Liver (tissue), 9 donors: Measurements from ENCODE around the gene TPRN. TPM values are rescaled to one million over a fixed set of nuclear protein-coding genes. Genes with fewer than 3 reads are reported as not detected.

ENCODE experiments used
- DNase-seq: peaks from one replicate; pipeline ENCODE4 v3.0.0-alpha.2; 2017; ENCODE audit warnings: low spot score
- H3K27ac ChIP-seq, 2 donors: one replicate each; pipeline ENCODE4 v1.7.0; 2013; ENCODE audit warnings: inconsistent platforms in 2 of 2, low read length in 2 of 2, control low read depth in 1 of 2, low read depth in 1 of 2, mild to moderate bottlenecking in 1 of 2
- H3K27me3 ChIP-seq, 4 donors: one replicate each; pipeline versions ENCODE4 v1.6.1 to v1.7.0; 2013; ENCODE audit warnings: low read length in 3 of 4, inconsistent platforms in 1 of 4, mild to moderate bottlenecking in 1 of 4, moderate library complexity in 1 of 4; ENCODE audit not compliant: control insufficient read depth in 4 of 4, insufficient read depth in 4 of 4
- H3K36me3 ChIP-seq, 4 donors: one replicate each; pipeline versions ENCODE4 v1.6.1 to v1.7.0; 2013; ENCODE audit warnings: low read length in 3 of 4, mild to moderate bottlenecking in 3 of 4, low read depth in 1 of 4, moderate library complexity in 1 of 4; ENCODE audit not compliant: control insufficient read depth in 4 of 4, insufficient read depth in 3 of 4
- H3K4me1 ChIP-seq, 4 donors: one replicate each; pipeline versions ENCODE4 v1.6.1 to v1.7.0; 2013; ENCODE audit warnings: low read length in 3 of 4, mild to moderate bottlenecking in 3 of 4, moderate library complexity in 1 of 4; ENCODE audit not compliant: control insufficient read depth in 4 of 4, insufficient read depth in 4 of 4
- H3K4me3 ChIP-seq, 3 donors: one replicate each; pipeline versions ENCODE4 v1.6.1 to v1.7.0; 2013; ENCODE audit warnings: low read length in 3 of 3, control low read depth in 1 of 3, low read depth in 1 of 3, mild to moderate bottlenecking in 1 of 3
- H3K9ac ChIP-seq, 2 donors: one replicate each; pipeline ENCODE4 v1.7.0; 2013; ENCODE audit warnings: low read length in 2 of 2, mild to moderate bottlenecking in 2 of 2, moderate library complexity in 2 of 2, control low read depth in 1 of 2, low read depth in 1 of 2
- H3K9me3 ChIP-seq, 4 donors: one replicate each; pipeline versions ENCODE4 v1.6.1 to v1.7.0; 2013; ENCODE audit warnings: low read length in 3 of 4; ENCODE audit not compliant: control insufficient read depth in 4 of 4
- ATF3 ChIP-seq: IDR thresholded peaks from 2 replicates; pipeline ENCODE4 v1.6.1; 2016; ENCODE audit warnings: antibody characterized with exemption
- CTCF ChIP-seq: fragments of 150-350 bp; IDR thresholded peaks from 2 replicates; pipeline ENCODE4 v1.5.1; 2017; ENCODE audit warnings: improper control_type of control experiment, low read depth, low read length; ENCODE audit not compliant: missing input control
- EGR1 ChIP-seq, 2 donors: IDR thresholded peaks; 2 replicates each; pipeline ENCODE4 v1.6.1; 2016 to 2018; ENCODE audit warnings: antibody characterized with exemption in 2 of 2, low read depth in 2 of 2
- FOXA2 ChIP-seq: IDR thresholded peaks from 2 replicates; pipeline ENCODE4 v1.6.1; 2016; ENCODE audit warnings: antibody characterized with exemption
- GABPA ChIP-seq, 2 donors: IDR thresholded peaks in 1 of 2; conservative IDR thresholded peaks in 1 of 2; 2 replicates each; pipeline ENCODE4 v1.6.1; 2016; ENCODE audit warnings: antibody characterized with exemption in 2 of 2, mild to moderate bottlenecking in 1 of 2, moderate library complexity in 1 of 2
- HNF4A ChIP-seq, 2 donors: conservative IDR thresholded peaks; 2 replicates each; pipeline ENCODE4 v1.6.1; 2016; ENCODE audit warnings: antibody characterized with exemption in 2 of 2, mild to moderate bottlenecking in 2 of 2
- HNF4G ChIP-seq: IDR thresholded peaks from 2 replicates; pipeline ENCODE4 v1.6.1; 2016; ENCODE audit warnings: antibody characterized with exemption
- JUND ChIP-seq, 2 donors: IDR thresholded peaks; 2 replicates each; pipeline ENCODE4 v1.6.1; 2016; ENCODE audit warnings: antibody characterized with exemption in 2 of 2
- MAX ChIP-seq: IDR thresholded peaks from 2 replicates; pipeline ENCODE4 v1.6.1; 2016; ENCODE audit warnings: antibody characterized with exemption
- NR2F2 ChIP-seq: IDR thresholded peaks from 2 replicates; pipeline ENCODE4 v1.6.1; 2016; ENCODE audit warnings: antibody characterized with exemption
- RAD21 ChIP-seq, 2 donors: IDR thresholded peaks; 2 replicates each; pipeline ENCODE4 v1.6.1; 2016; ENCODE audit warnings: antibody characterized with exemption in 2 of 2, mild to moderate bottlenecking in 2 of 2
- REST ChIP-seq: IDR thresholded peaks from 2 replicates; pipeline ENCODE4 v1.6.1; 2016; ENCODE audit warnings: antibody characterized with exemption, mild to moderate bottlenecking
- RXRA ChIP-seq, 2 donors: IDR thresholded peaks; 2 replicates each; pipeline ENCODE4 v1.6.1; 2017 to 2018; ENCODE audit warnings: antibody characterized with exemption in 2 of 2, mild to moderate bottlenecking in 1 of 2
- SP1 ChIP-seq: IDR thresholded peaks from 2 replicates; pipeline ENCODE4 v1.6.1; 2018; ENCODE audit warnings: antibody characterized with exemption, mild to moderate bottlenecking
- TAF1 ChIP-seq: conservative IDR thresholded peaks from 2 replicates; pipeline ENCODE4 v1.6.1; 2016; ENCODE audit warnings: antibody characterized with exemption, mild to moderate bottlenecking
- YY1 ChIP-seq: IDR thresholded peaks from 2 replicates; pipeline ENCODE4 v1.6.1; 2016; ENCODE audit warnings: antibody characterized with exemption, mild to moderate bottlenecking
- WGBS: extraction: QIAGEN DNeasy Blood & Tissue Kit; methylation state at CpG from one replicate; pipeline ENCODE4 v1.1.7; 2013; 5-methylcytosine and 5-hydroxymethylcytosine counted together
- polyA plus RNA-seq, 2 donors: library from polyadenylated mRNA; stranded (reverse) in 1 of 2; unstranded in 1 of 2; fragments of 200-250 nt in 1 of 2; fragments of >200 nt in 1 of 2; fragmentation: Nextera tagmentation in 1 of 2; extraction: Ambion mirVana in 1 of 2; gene quantifications; one replicate each; pipeline versions ENCODE4 v1.2.1 to v1.2.3, GENCODE V29; 2013 to 2015
- total RNA-seq, 2 donors: library from RNA; depleted of rRNA; stranded (reverse); fragments of >200 nt; gene quantifications; one replicate each; pipeline ENCODE4 v1.2.3, GENCODE V29; 2014
- TF ChIP-seq, protein P1 (sequence below): IDR thresholded peaks from 2 replicates; pipeline ENCODE4 v1.6.1; 2016; ENCODE audit warnings: antibody characterized with exemption
- donor health status: healthy.
- donor health status: healthy.
- donor health status: healthy.
- donor health status: healthy.
- donor health status: healthy.

Gene TPRN
- total and polyA plus RNA-seq, 4 donors = 5.4 to 20.1 (median 11.1) TPM

GRCh38 chr9:137183980-137184595 is 16.5 kb downstream of the TPRN start:
- H3K9me3 ChIP-seq = no peaks in the 10 kb centered on the region
- no peaks in the 10 kb centered on the region for H3K27me3 ChIP-seq
- H3K4me1 ChIP-seq = peaks cover 12 to 25% (median 22%) of the 10 kb centered on the region in 4 donors
- H3K9ac ChIP-seq = no peak overlapping the region
- no peak overlapping the region for H3K4me3 ChIP-seq
- no peak overlapping the region for H3K27ac ChIP-seq
- no peak for DNase-seq
- TF ChIP-seq SP1 (no peak), RAD21 (IDR thresholded peaks at IDR 0.05) (no peak), RXRA (IDR thresholded peaks at IDR 0.05) (no peak), TAF1 (no peak), CTCF (no peak), REST (no peak), HNF4A (conservative IDR thresholded peaks at IDR 0.05) (no peak), FOXA2 (no peak), JUND (IDR thresholded peaks at IDR 0.05) (no peak), GABPA (IDR thresholded peaks at IDR 0.05 in 1 of 2, conservative IDR thresholded peaks at IDR 0.05 in 1 of 2) (no peak), MAX (no peak), NR2F2 (no peak), ATF3 (no peak), HNF4G (no peak), YY1 (no peak), EGR1 (IDR thresholded peaks at IDR 0.05; ENCODE audit: low read depth in 2 of 2) (no peak)
- TF ChIP-seq, protein P1, sequence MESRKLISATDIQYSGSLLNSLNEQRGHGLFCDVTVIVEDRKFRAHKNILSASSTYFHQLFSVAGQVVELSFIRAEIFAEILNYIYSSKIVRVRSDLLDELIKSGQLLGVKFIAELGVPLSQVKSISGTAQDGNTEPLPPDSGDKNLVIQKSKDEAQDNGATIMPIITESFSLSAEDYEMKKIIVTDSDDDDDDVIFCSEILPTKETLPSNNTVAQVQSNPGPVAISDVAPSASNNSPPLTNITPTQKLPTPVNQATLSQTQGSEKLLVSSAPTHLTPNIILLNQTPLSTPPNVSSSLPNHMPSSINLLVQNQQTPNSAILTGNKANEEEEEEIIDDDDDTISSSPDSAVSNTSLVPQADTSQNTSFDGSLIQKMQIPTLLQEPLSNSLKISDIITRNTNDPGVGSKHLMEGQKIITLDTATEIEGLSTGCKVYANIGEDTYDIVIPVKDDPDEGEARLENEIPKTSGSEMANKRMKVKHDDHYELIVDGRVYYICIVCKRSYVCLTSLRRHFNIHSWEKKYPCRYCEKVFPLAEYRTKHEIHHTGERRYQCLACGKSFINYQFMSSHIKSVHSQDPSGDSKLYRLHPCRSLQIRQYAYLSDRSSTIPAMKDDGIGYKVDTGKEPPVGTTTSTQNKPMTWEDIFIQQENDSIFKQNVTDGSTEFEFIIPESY = no peak
- H3K36me3 ChIP-seq = peaks cover 15 to 63% (median 23%) of the 10 kb centered on the region in 4 donors
- WGBS = 95% methylated on average over 27 of the region's 27 CpGs
